Body of pancreas (tissue), 4 donors: ENCODE data around the gene GRID1. TPM values are rescaled to one million over a fixed set of nuclear protein-coding genes. Genes with fewer than 3 reads are reported as not detected.
"Not testable (repeated sequence)": the region's sequence is repeated elsewhere in the genome, so short reads cannot be mapped to it uniquely, and the experiment has no call there.

Source experiments
- ATAC-seq: fragments of 150-250 bp; one replicate; pipeline ENCODE4 v1.9.1; 2016
- DNase-seq, 4 donors: peaks; one replicate each; pipeline ENCODE4 v3.0.0-alpha.2; 2019
- H3K27ac ChIP-seq, 4 donors: fragments of 200-600 bp; sonication (generic); 1 replicate in 3 of 4; 2 replicates in 1 of 4; pipeline versions ENCODE4 v1.5.1 to v1.6.1; 2016 to 2019; ENCODE audit warnings: mild to moderate bottlenecking in 1 of 4, mixed read lengths in 1 of 4, moderate library complexity in 1 of 4
- H3K27me3 ChIP-seq, 2 donors: fragments of 200-600 bp; sonication (generic); one replicate each; pipeline ENCODE4 v1.6.0; 2016; ENCODE audit warnings: mild to moderate bottlenecking in 1 of 2
- H3K36me3 ChIP-seq, 2 donors: fragments of 200-600 bp; sonication (generic); replicated peaks in 1 of 2; 2 replicates each; pipeline ENCODE4 v1.5.1; 2016; ENCODE audit warnings: low read depth in 2 of 2; ENCODE audit not compliant: insufficient read depth in 1 of 2
- H3K4me1 ChIP-seq: fragments of 200-600 bp; sonication (generic); one replicate; pipeline ENCODE4 v1.6.0; 2016
- H3K4me3 ChIP-seq, 2 donors: fragments of 200-600 bp; sonication (generic); 1 replicate in 1 of 2; 2 replicates in 1 of 2; pipeline ENCODE4 v1.5.1; 2016 to 2019
- H3K9me3 ChIP-seq, 3 donors: fragments of 200-600 bp; sonication (generic); 1 replicate in 2 of 3; 2 replicates in 1 of 3; pipeline ENCODE4 v1.5.1; 2016
- CTCF ChIP-seq, 7 experiments: fragments of 450-650 bp in 4 of 7; fragments of 200-600 bp in 3 of 7; sonication (generic) in 3 of 7; IDR thresholded peaks; one replicate each; pipeline ENCODE4 v1.5.1; 2016 to 2019; ENCODE audit warnings: antibody characterized with exemption in 7 of 7
- POLR2A ChIP-seq, 3 donors: fragments of 450-650 bp; IDR thresholded peaks; one replicate each; pipeline ENCODE4 v1.6.1; 2016; ENCODE audit warnings: antibody characterized with exemption in 3 of 3, mild to moderate bottlenecking in 2 of 3
- WGBS, 2 donors: methylation state at CpG; one replicate each; pipeline ENCODE4 v1.1.5; 2017; 5-methylcytosine and 5-hydroxymethylcytosine counted together
- intact Hi-C: fragments of 100-400 bp; cut with DNase I; formaldehyde crosslinking; loops from one replicate; pipeline ENCODE4 v1.15.1; 2023
- total RNA-seq, 2 donors: library from RNA; depleted of rRNA; stranded (reverse); fragments of >200 nt; gene quantifications; one replicate each; pipeline ENCODE4 v1.1.0, GENCODE V29; 2016

GRID1 gene
- total RNA-seq, 2 donors from 2014 or later, result 1.0 to 1.6 TPM

DNA sequence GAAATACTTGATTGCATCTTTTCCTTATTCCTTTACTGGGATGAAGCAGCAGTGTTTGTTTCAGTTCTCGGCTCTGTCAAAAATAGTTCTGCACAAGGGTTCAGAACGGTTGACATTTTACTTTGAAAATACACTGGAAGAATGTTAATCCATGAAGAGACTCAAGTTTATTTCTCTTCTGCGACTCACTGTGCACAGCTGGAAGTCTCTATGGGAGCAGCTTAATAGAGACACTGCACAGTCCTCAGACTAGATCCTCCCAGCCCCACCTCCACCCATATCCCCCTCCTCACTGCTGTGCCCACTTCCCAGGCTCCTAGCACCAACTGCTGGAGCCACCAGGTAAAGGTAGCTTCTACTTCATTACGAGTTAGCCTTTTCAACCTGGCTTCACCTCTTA lies 517.8 kb downstream of the GRID1 start:
- H3K27ac ChIP-seq, result no peak overlapping the region
- H3K27me3 ChIP-seq, result no peaks in the 10 kb centered on the region
- DNase-seq, result no peak
- no peaks in the 10 kb centered on the region for H3K4me1 ChIP-seq
- H3K4me3 ChIP-seq, result no peak overlapping the region
- H3K9me3 ChIP-seq, result no peaks in the 10 kb centered on the region
- no peaks in the 10 kb centered on the region for H3K36me3 ChIP-seq
- 63% methylated on average over 4 of the region's 4 CpGs for WGBS, 2 donors
- intact Hi-C loops, result no loop called here
- no peak for TF ChIP-seq POLR2A (IDR thresholded peaks at IDR 0.05)
- no peak for TF ChIP-seq CTCF (IDR thresholded peaks at IDR 0.05)
- ATAC-seq, result no peak

- ATAC-seq (no peak), DNase-seq (no peak)
- Histone ChIP-seq H3K9me3 (no peaks in the 10 kb centered on the region), H3K4me3 (no peak overlapping the region), H3K27ac (no peak overlapping the region), H3K36me3 (no peaks in the 10 kb centered on the region), H3K4me1 (no peaks in the 10 kb centered on the region), H3K27me3 (no peaks in the 10 kb centered on the region)
- no peak for TF ChIP-seq POLR2A (IDR thresholded peaks at IDR 0.05)
- no peak for TF ChIP-seq CTCF (IDR thresholded peaks at IDR 0.05)
- intact Hi-C loops, result no loop called here
Observed at GRCh38 chr10:85847085-85847484, 519.5 kb downstream of the GRID1 start.

GRCh38 chr10:85838660-85839059 lies 527.9 kb downstream of the GRID1 start:
- intact Hi-C loops, H3K27me3 ChIP-seq, ATAC-seq: not testable (repeated sequence)

GRCh38 chr10:85832988-85833387 lies 533.6 kb downstream of the GRID1 start:
- no peaks in the 10 kb centered on the region for H3K4me1 ChIP-seq

More at GRCh38 chr10:85838660-85839059, 527.9 kb downstream of the GRID1 start:
- not testable (repeated sequence) for H3K4me1 ChIP-seq, H3K4me3 ChIP-seq, DNase-seq, H3K27ac ChIP-seq, H3K36me3 ChIP-seq
- H3K9me3 ChIP-seq, result peaks cover 0 to 19% (median 0%) of the 10 kb centered on the region in 3 donors

GRCh38 chr10:85831422-85831821 lies 535.2 kb downstream of the GRID1 start:
- intact Hi-C loops, result no loop called here
- no peaks in the 10 kb centered on the region for H3K36me3 ChIP-seq
- H3K27ac ChIP-seq, result no peak overlapping the region
- ATAC-seq, result no peak
- DNase-seq, result no peak
- no peaks in the 10 kb centered on the region for H3K4me1 ChIP-seq
- H3K27me3 ChIP-seq, result no peaks in the 10 kb centered on the region
- no peaks in the 10 kb centered on the region for H3K9me3 ChIP-seq
- H3K4me3 ChIP-seq, result no peak overlapping the region
- 47 to 49% methylated on average over 3 of the region's 3 CpGs for WGBS, 2 donors
- TF ChIP-seq CTCF (IDR thresholded peaks at IDR 0.05) (no peak), POLR2A (IDR thresholded peaks at IDR 0.05) (no peak)

More at GRCh38 chr10:85832988-85833387, 533.6 kb downstream of the GRID1 start:
- intact Hi-C loops, result no loop called here
- Histone ChIP-seq H3K9me3 (peaks cover 0 to 12% (median 0%) of the 10 kb centered on the region in 3 donors), H3K27me3 (no peaks in the 10 kb centered on the region), H3K4me3 (no peak overlapping the region), H3K27ac (no peak overlapping the region), H3K36me3 (no peaks in the 10 kb centered on the region)
- DNase-seq (no peak), ATAC-seq (no peak)
- no peak for TF ChIP-seq POLR2A (IDR thresholded peaks at IDR 0.05)
- TF ChIP-seq CTCF (IDR thresholded peaks at IDR 0.05), result no peak
- WGBS, 2 donors, result 44 to 63% methylated on average over 1 of the region's 1 CpG
